HepG2 (cell line): ENCODE data around the gene EFEMP2. TPM values are rescaled to one million over a fixed set of nuclear protein-coding genes. Genes with fewer than 3 reads are reported as not detected.
A peak's percentile ranks its signal among the peaks of the same experiment; 100 is the strongest.

Experiments used
- AKAP8 ChIP-seq: sonication (generic); formaldehyde crosslinking; IDR thresholded peaks from 2 replicates; pipeline ENCODE4 v1.5.1; 2020; ENCODE audit warnings: mild to moderate bottlenecking, missing genetic modification reagents
- ARID4A ChIP-seq: sonication (generic); formaldehyde crosslinking; IDR thresholded peaks from 2 replicates; pipeline ENCODE4 v1.5.0; 2020; ENCODE audit warnings: mild to moderate bottlenecking, missing genetic modification reagents, borderline replicate concordance
- BCL3 ChIP-seq: sonication (generic); formaldehyde crosslinking; IDR thresholded peaks from 2 replicates; pipeline ENCODE4 v1.5.1; 2020; ENCODE audit warnings: mild to moderate bottlenecking, missing genetic modification reagents, moderate library complexity
- DNMT3B ChIP-seq: conservative IDR thresholded peaks from 2 replicates; pipeline ENCODE4 v1.6.1; 2016; ENCODE audit warnings: missing biosample characterization, control low read depth
- EED ChIP-seq: sonication (generic); formaldehyde crosslinking; IDR thresholded peaks from 2 replicates; pipeline ENCODE4 v1.5.0; 2020; ENCODE audit warnings: mild to moderate bottlenecking, missing genetic modification reagents
- FOXO4 ChIP-seq: sonication (generic); formaldehyde crosslinking; conservative IDR thresholded peaks from 2 replicates; pipeline ENCODE4 v1.8.1; 2023; ENCODE audit warnings: missing genetic modification reagents
- GATAD1 ChIP-seq: IDR thresholded peaks from 2 replicates; pipeline ENCODE4 v1.6.1; 2016; ENCODE audit warnings: missing genetic modification reagents, missing compliant biosample characterization
- STAG1 ChIP-seq: sonication (generic); formaldehyde crosslinking; IDR thresholded peaks from 2 replicates; pipeline ENCODE4 v1.4.0; 2020; ENCODE audit warnings: missing genetic modification reagents
- STAT5B ChIP-seq: sonication (generic); formaldehyde crosslinking; IDR thresholded peaks from 2 replicates; pipeline ENCODE4 v1.4.0; 2020; ENCODE audit warnings: missing genetic modification reagents
- TAF1 ChIP-seq: sonication (generic); formaldehyde crosslinking; IDR thresholded peaks from 2 replicates; pipeline ENCODE4 v1.4.0; 2020; ENCODE audit warnings: missing genetic modification reagents
- U2AF1 ChIP-seq: fragments of 200-400 bp; formaldehyde crosslinking; optimal IDR thresholded peaks from 2 replicates; pipeline ENCODE3; 2017; ENCODE audit warnings: mild to moderate bottlenecking, low read depth, low read length
- ZC3H4 ChIP-seq: sonication (generic); formaldehyde crosslinking; IDR thresholded peaks from 2 replicates; pipeline ENCODE4 v1.4.0; 2020; ENCODE audit warnings: missing genetic modification reagents, borderline replicate concordance
- ZFP90 ChIP-seq: sonication (generic); formaldehyde crosslinking; IDR thresholded peaks from 2 replicates; pipeline ENCODE4 v1.8.0; 2022; ENCODE audit warnings: missing genetic modification reagents, mild to moderate bottlenecking, inconsistent platforms, borderline replicate concordance
- ZMYM4 ChIP-seq: sonication (generic); formaldehyde crosslinking; IDR thresholded peaks from 2 replicates; pipeline ENCODE4 v1.8.1; 2023; ENCODE audit warnings: mild to moderate bottlenecking, missing genetic modification reagents
- ZNF235 ChIP-seq: sonication (generic); formaldehyde crosslinking; IDR thresholded peaks from 2 replicates; pipeline ENCODE4 v1.8.1; 2023; ENCODE audit warnings: mild to moderate bottlenecking, missing genetic modification reagents, borderline replicate concordance
- ZNF430 ChIP-seq: sonication (generic); formaldehyde crosslinking; IDR thresholded peaks from 2 replicates; pipeline ENCODE4 v1.9.0; 2021; ENCODE audit warnings: mild to moderate bottlenecking, missing genetic modification reagents
- ZNF484 ChIP-seq: sonication (generic); formaldehyde crosslinking; IDR thresholded peaks from 2 replicates; pipeline ENCODE4 v1.5.1; 2020; ENCODE audit warnings: mild to moderate bottlenecking, low read depth, missing genetic modification reagents, borderline replicate concordance
- ZNF672 ChIP-seq: sonication (generic); formaldehyde crosslinking; IDR thresholded peaks from 2 replicates; pipeline ENCODE4 v1.8.1; 2022; ENCODE audit warnings: missing genetic modification reagents
- ZNF800 ChIP-seq: sonication (generic); formaldehyde crosslinking; IDR thresholded peaks from 2 replicates; pipeline ENCODE4 v1.4.0; 2020; ENCODE audit warnings: missing genetic modification reagents
- polyA plus RNA-seq, 8 experiments: library from polyadenylated mRNA; depleted of rRNA in 3 of 8; stranded (reverse) in 7 of 8; unstranded in 1 of 8; fragments of >200 nt; fragmentation: Illumina TruSeq in 4 of 8; extraction: Trizol in 4 of 8; gene quantifications; 2 replicates each; pipeline versions ENCODE4 v1.2.1 to v1.2.3, GENCODE V29; 2011 to 2016; ENCODE audit warnings: low read depth in 4 of 8, missing spikeins in 1 of 8, mixed read lengths in 1 of 8; ENCODE audit not compliant: insufficient read depth in 1 of 8
- total RNA-seq, 5 experiments: library from RNA; depleted of rRNA; stranded (reverse); fragments of >200 nt; fragmentation: Illumina TruSeq; extraction: Trizol; gene quantifications; 2 replicates each; pipeline ENCODE4 v1.2.3, GENCODE V29; 2016; ENCODE audit warnings: low read depth in 1 of 5

The EFEMP2 gene
- total and polyA plus RNA-seq, 2 of the 13 experiments (the other 11 are each of a cell fraction or from before 2014, with no cell fraction given): 7.4 to 29.7 TPM

GRCh38 chr11:65856689-65857499 lies 15.7 kb downstream of the EFEMP2 start (continued):
- TF ChIP-seq STAT5B (CRISPR knock-in tag): 0 out of 2 replicates have a peak, but pooled peaks have one; percentile 11
- peak; percentile 59 for TF ChIP-seq U2AF1
- TF ChIP-seq ZNF800 (CRISPR knock-in tag): peak; percentile 84
- no peak for TF ChIP-seq ZNF672 (CRISPR knock-in tag)
- 0 out of 2 replicates have a peak, but pooled peaks have one; percentile 1 for TF ChIP-seq STAG1 (CRISPR knock-in tag)
- TF ChIP-seq GATAD1 (CRISPR knock-in tag): peak; percentile 68
- no peak for TF ChIP-seq FOXO4 (CRISPR knock-in tag)
- TF ChIP-seq DNMT3B (CRISPR knock-in tag): peak; percentile 56; the same call in 1 of the 2 replicates
- peak; percentile 90 for TF ChIP-seq AKAP8 (CRISPR knock-in tag)
- peak; percentile 16; the same call in 1 of the 2 replicates for TF ChIP-seq ZNF430 (CRISPR knock-in tag)
- TF ChIP-seq ZC3H4 (CRISPR knock-in tag): 0 out of 2 replicates have a peak, but pooled peaks have one; percentile 50
- no peak for TF ChIP-seq ZMYM4
- TF ChIP-seq TAF1 (CRISPR knock-in tag): peak; percentile 45
- TF ChIP-seq ZNF484 (CRISPR knock-in tag): peak; percentile 68; the same call in 1 of the 2 replicates
- peak; percentile 77; the same call in 1 of the 2 replicates for TF ChIP-seq ZFP90 (CRISPR knock-in tag)
- TF ChIP-seq EED: no peak
- TF ChIP-seq ZNF235 (CRISPR knock-in tag): peak; percentile 58; the same call in 1 of the 2 replicates
- peak; percentile 70; the same call in 1 of the 2 replicates for TF ChIP-seq ARID4A (CRISPR knock-in tag)
- TF ChIP-seq BCL3 (CRISPR knock-in tag): no peak
